Cardiac muscle cell (in vitro differentiated cells and primary cell): ENCODE measurements around the gene UCHL5. TPM values are rescaled to one million over a fixed set of nuclear protein-coding genes. Genes with fewer than 3 reads are reported as not detected.
"Not testable (repeated sequence)": the region's sequence is repeated elsewhere in the genome, so short reads cannot be mapped to it uniquely, and the experiment has no call there.

Experiments
- DNase-seq, 2 donors: peaks; one replicate each; pipeline versions ENCODE4 v3.0.0 to v3.0.0-alpha.2; 2010 to 2017; ENCODE audit warnings: low read depth in 1 of 2, low spot score in 1 of 2
- H3K27ac ChIP-seq: fragments of 200-600 bp; sonication (generic); 2 replicates; pipeline ENCODE4 v1.5.1; 2016
- H3K27me3 ChIP-seq: fragments of 200-600 bp; sonication (generic); 2 replicates; pipeline ENCODE4 v1.6.0; 2016; ENCODE audit warnings: control low read depth
- H3K36me3 ChIP-seq: fragments of 200-600 bp; sonication (generic); 2 replicates; pipeline ENCODE4 v1.5.1; 2016; ENCODE audit warnings: control low read depth
- H3K4me1 ChIP-seq: fragments of 200-600 bp; sonication (generic); 2 replicates; pipeline ENCODE4 v1.8.1; 2017; ENCODE audit warnings: low read depth, mild to moderate bottlenecking, mixed run types
- H3K4me3 ChIP-seq: fragments of 200-600 bp; sonication (generic); 2 replicates; pipeline ENCODE4 v1.5.1; 2016; ENCODE audit warnings: mild to moderate bottlenecking
- H3K9me3 ChIP-seq: fragments of 200-600 bp; sonication (generic); 2 replicates; pipeline ENCODE4 v1.5.1; 2017; ENCODE audit warnings: low read depth, mild to moderate bottlenecking, control low read depth
- polyA plus RNA-seq: library from polyadenylated mRNA; unstranded; fragments of >200 nt; fragmentation: Nextera tagmentation; extraction: Ambion mirVana; gene quantifications from 2 replicates; pipeline ENCODE4 v1.2.1, GENCODE V29; 2016
- total RNA-seq: library from RNA; depleted of rRNA; stranded (reverse); fragments of >200 nt; gene quantifications from 2 replicates; pipeline ENCODE4 v1.2.3, GENCODE V29; 2016
- TF ChIP-seq, protein P1 (sequence below): IDR thresholded peaks from 2 replicates; pipeline ENCODE4 v1.5.1; 2012; ENCODE audit warnings: low read depth, mild to moderate bottlenecking, low read length

Gene UCHL5
- total and polyA plus RNA-seq, 2 experiments from 2014 or later, result 34.4 to 42.5 TPM

DNA sequence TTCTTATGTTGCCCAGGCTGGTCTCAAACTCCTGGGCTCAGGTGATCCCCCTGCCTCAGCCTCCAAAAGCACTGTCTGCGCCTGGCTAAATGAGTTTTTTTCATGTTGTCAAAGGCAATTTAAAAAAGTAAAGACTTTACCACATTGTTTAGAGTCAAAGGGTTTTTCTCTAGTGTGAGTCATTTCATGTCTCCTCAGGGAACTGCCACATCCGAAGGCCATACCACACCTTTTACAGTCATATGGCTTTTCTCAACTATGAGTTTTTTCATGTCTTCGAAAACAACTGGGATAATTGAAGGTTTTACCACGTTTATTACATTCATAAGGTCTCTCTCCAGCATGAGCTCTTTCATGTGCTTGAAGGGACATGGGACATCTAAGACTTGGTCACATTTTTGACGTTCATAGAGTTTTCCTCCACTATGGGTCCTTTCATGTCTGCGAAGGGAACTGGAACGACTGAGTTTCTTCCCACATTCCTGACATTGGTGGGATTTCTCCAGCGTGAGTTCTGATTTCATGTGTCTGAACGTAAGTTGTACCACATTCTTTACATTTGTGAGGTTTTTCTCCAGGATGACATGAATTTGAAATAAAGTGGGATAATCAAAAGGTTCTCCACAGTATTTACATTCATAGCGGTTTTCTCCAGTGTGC is 65.6 kb downstream of the UCHL5 start:
- Histone ChIP-seq H3K27ac (no peak overlapping the region), H3K27me3 (no peaks in the 10 kb centered on the region), H3K4me3 (no peak overlapping the region), H3K9me3 (no peaks in the 10 kb centered on the region), H3K36me3 (peaks cover 4% of the 10 kb centered on the region), H3K4me1 (no peaks in the 10 kb centered on the region)
- TF ChIP-seq, protein P1, sequence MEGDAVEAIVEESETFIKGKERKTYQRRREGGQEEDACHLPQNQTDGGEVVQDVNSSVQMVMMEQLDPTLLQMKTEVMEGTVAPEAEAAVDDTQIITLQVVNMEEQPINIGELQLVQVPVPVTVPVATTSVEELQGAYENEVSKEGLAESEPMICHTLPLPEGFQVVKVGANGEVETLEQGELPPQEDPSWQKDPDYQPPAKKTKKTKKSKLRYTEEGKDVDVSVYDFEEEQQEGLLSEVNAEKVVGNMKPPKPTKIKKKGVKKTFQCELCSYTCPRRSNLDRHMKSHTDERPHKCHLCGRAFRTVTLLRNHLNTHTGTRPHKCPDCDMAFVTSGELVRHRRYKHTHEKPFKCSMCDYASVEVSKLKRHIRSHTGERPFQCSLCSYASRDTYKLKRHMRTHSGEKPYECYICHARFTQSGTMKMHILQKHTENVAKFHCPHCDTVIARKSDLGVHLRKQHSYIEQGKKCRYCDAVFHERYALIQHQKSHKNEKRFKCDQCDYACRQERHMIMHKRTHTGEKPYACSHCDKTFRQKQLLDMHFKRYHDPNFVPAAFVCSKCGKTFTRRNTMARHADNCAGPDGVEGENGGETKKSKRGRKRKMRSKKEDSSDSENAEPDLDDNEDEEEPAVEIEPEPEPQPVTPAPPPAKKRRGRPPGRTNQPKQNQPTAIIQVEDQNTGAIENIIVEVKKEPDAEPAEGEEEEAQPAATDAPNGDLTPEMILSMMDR, result no peak
- no peak for DNase-seq

DNA sequence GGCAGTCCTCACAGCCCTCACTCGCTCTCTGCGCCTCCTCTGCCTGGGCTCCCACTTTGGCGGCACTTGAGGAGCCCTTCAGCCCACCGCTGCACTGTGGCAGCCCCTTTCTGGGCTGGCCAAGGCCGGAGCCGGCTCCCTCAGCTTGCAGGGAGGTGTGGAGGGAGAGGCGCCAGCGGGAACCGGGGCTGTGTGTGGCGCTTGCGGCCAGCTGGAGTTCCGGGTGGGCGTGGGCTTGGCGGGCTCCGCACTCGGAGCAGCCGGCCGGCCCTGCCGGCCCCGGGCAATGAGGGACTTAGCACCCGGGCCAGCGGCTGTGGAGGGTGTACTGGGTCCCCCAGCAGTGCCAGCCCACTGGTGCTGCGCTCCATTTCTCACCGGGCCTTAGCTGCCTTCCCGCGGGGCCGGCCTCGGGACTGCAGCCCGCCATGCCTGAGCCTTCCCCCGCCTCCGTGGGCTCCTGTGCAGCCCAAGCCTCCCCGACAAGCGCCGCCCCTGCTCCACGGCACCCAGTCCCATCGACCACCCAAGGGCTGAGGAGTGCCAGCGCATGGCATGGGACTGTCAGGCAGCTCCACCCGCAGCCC is 72.3 kb downstream of the UCHL5 start:
- not testable (repeated sequence) for H3K36me3 ChIP-seq, H3K4me1 ChIP-seq, H3K27me3 ChIP-seq, H3K27ac ChIP-seq, H3K9me3 ChIP-seq, DNase-seq, H3K4me3 ChIP-seq

DNA sequence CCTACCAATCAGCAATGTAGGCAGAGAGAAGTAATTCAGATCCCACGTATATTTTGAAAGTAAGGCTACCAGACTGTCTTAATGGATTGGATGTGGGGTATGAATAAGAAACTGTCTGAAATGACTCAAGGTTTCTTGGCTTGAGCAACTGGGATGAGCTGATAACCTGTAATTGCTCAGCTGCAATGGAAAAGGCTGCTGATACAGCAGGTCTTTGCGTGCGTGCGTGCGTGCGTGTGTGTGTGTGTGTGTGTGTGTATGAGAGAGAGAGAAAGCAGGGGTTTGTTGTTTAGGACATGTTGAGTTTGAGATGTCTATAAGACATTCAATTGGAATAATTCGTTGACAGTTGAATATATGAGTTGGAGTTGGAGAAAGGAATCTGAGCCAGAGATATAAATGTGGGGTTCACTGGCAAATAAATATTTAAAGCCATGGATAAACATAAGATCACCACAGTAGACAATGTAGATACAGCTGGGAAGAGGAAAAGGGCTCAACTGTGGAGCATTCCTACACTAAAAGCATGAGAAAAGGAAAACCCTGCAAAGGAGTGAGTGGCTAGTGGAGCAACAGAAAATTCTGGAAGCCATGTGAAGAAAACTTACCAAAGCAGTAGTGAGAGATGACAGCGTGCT is 72.9 kb downstream of the UCHL5 start:
- DNase-seq, result no peak
- Histone ChIP-seq H3K9me3 (no peaks in the 10 kb centered on the region), H3K36me3 (peaks cover 2% of the 10 kb centered on the region), H3K27me3 (no peaks in the 10 kb centered on the region), H3K4me1 (no peaks in the 10 kb centered on the region), H3K4me3 (no peak overlapping the region), H3K27ac (no peak overlapping the region)
- TF ChIP-seq, protein P1, result no peak

DNA sequence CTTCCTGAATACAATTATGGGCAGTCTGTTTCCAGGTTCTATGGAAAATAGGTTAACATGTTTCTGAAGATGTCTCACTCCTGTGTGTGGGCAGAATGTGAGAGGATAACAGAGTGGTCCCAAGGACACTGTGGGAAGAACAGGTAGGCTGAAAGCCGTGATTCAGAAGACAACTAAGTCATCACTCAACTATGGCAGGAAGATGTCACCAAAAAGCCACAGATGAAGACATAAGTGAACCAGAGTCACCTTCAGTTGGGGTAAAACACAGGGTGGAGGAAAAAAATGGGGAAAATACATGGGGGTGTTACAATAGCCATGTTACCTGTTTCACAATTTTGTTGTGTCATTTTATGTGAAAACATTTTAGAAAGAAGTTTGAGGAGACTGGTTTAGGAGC is 75.1 kb downstream of the UCHL5 start:
- H3K36me3 ChIP-seq, result peaks cover 2% of the 10 kb centered on the region
- no peaks in the 10 kb centered on the region for H3K4me1 ChIP-seq
- TF ChIP-seq, protein P1, result no peak
- no peak overlapping the region for H3K27ac ChIP-seq
- no peaks in the 10 kb centered on the region for H3K9me3 ChIP-seq
- no peaks in the 10 kb centered on the region for H3K27me3 ChIP-seq
- no peak overlapping the region for H3K4me3 ChIP-seq
- no peak for DNase-seq

DNA sequence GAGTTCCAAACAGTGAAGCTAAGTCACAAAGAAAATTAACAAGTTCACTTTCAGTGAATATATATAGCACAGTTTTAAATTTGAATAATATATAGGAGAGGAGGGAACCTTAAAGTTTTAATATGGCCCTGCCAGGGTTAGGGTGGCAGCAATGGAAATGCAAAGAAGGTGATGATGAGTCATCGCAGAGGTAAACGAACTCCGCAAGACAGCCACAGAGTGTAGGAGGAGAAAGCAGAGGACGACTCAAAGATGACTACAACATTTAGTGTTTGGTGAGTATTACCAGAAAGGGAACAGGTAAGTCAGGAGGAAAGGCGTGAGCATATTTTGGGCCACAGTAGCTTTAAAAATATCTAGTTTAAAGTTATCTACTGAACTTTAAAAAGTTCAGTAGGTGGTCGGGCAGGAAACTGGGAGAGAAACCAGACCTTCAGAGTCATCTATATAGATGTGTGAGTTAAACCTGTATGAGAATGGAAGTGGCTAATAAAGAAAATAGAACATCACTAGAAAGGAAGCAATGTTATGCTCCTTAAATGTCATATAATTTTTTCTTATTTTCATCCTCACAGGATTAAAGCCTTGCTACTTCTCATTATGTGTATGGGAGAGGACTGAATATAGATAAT is 75.7 kb downstream of the UCHL5 start:
- Histone ChIP-seq H3K4me1 (no peaks in the 10 kb centered on the region), H3K9me3 (no peaks in the 10 kb centered on the region), H3K4me3 (no peak overlapping the region), H3K27ac (no peak overlapping the region), H3K27me3 (no peaks in the 10 kb centered on the region), H3K36me3 (peaks cover 2% of the 10 kb centered on the region)
- no peak for DNase-seq
- TF ChIP-seq, protein P1, result no peak

DNA sequence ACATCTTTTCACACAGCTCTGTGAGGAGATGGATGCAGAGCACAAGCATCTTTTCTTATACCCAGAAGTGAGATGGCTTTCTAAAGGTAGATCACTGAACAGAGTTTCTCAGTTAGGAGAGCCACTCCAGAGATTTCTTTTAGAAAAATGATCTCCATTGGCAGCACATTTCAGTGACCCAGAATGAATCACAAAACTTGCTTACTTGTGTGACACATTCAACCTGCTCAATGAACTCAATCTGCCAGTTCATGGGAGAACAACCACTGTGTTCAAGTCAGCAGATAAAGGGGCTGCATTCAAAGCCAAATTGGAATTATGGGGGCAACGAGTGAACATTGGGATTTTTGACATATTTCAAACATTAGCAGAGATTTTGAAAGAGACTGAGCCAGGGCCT is 78.3 kb downstream of the UCHL5 start:
- Histone ChIP-seq H3K4me1 (peaks cover 8% of the 10 kb centered on the region), H3K4me3 (no peak overlapping the region), H3K36me3 (peaks cover 1% of the 10 kb centered on the region), H3K27ac (no peak overlapping the region), H3K27me3 (no peaks in the 10 kb centered on the region), H3K9me3 (no peaks in the 10 kb centered on the region)
- TF ChIP-seq, protein P1, result no peak
- DNase-seq, result no peak

DNA sequence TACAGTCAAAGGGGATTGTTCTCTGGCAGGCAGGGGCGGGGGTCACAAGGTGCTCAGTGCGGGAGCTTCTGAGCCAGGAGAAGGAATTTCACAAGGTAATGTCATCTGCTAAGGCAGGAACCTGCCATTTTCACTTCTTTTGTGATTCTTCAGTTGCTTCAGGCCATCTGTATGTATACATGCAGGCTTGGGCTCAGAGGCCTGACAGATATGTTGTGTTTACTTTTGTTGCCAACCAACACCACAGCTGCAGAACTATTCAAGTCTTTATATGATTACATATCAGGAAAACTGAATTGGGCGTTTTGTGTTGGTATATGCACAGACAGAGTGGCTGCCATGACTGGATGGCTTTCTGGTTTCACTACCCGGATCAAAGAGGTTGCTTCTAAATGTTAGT is 78.8 kb downstream of the UCHL5 start:
- not testable (repeated sequence) for H3K4me1 ChIP-seq, H3K9me3 ChIP-seq, H3K27me3 ChIP-seq, H3K27ac ChIP-seq, H3K36me3 ChIP-seq, H3K4me3 ChIP-seq, DNase-seq
